Brain microvascular endothelial cell (primary cell): Measurements from ENCODE around the gene PXK.

ENCODE experiments used
- DNase-seq: peaks from one replicate; pipeline ENCODE4 v3.0.0-alpha.2; 2020
- H3K27ac ChIP-seq: fragments of 250-450 bp; sonication (Bioruptor Pico); 2 replicates; pipeline ENCODE4 v1.5.1; 2020; ENCODE audit warnings: mild to moderate bottlenecking, moderate library complexity
- H3K27me3 ChIP-seq: fragments of 250-450 bp; sonication (Bioruptor Pico); replicated peaks from 2 replicates; pipeline ENCODE4 v1.5.1; 2020; ENCODE audit warnings: mild to moderate bottlenecking
- H3K36me3 ChIP-seq: fragments of 250-450 bp; sonication (Bioruptor Pico); replicated peaks from 2 replicates; pipeline ENCODE4 v1.5.1; 2020; ENCODE audit warnings: mild to moderate bottlenecking
- H3K4me3 ChIP-seq: 2 replicates; pipeline ENCODE4 v1.5.1; 2011; ENCODE audit warnings: low read depth, mild to moderate bottlenecking, control low read depth, low read length, moderate library complexity
- in situ Hi-C: cut with HindIII; loops from 2 replicates; pipeline ENCODE4 v1.10.0; 2017; ENCODE audit warnings: low sequenced_read_pairs, low pct_ligation_motif_present
- TF ChIP-seq, protein P1 (sequence below): IDR thresholded peaks from 2 replicates; pipeline ENCODE4 v1.5.1; 2011; ENCODE audit warnings: low read depth, mild to moderate bottlenecking, moderate library complexity, low read length, control low read depth, inconsistent platforms; ENCODE audit errors: missing control alignments

The PXK gene

DNA sequence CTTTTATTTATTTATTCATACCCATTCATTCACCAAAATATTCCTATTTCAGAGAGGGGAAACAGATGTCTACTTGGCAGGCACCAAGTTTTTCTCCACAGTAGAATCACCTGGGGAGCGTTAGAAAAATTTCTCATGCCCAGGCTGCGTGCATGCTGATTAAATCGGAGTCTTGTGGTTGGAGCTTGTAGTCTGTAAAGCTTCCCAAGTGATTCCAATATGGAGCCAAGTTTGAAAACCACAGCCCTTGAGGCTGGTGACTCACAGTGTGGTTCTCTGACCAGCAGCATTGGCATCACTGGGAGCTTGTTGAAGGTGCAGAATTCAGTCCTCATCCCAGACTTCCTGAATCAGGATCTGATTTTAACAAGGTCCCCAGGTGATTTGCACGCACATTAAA lies 51.2 kb downstream of the PXK start:
- H3K36me3 ChIP-seq = no peaks in the 10 kb centered on the region
- DNase-seq = peak; percentile 96
- no peak overlapping the region for H3K4me3 ChIP-seq
- peak overlapping the region; percentile 87 for H3K27ac ChIP-seq
- no peaks in the 10 kb centered on the region for H3K27me3 ChIP-seq
- in situ Hi-C loops = no loop called here
- TF ChIP-seq, protein P1, sequence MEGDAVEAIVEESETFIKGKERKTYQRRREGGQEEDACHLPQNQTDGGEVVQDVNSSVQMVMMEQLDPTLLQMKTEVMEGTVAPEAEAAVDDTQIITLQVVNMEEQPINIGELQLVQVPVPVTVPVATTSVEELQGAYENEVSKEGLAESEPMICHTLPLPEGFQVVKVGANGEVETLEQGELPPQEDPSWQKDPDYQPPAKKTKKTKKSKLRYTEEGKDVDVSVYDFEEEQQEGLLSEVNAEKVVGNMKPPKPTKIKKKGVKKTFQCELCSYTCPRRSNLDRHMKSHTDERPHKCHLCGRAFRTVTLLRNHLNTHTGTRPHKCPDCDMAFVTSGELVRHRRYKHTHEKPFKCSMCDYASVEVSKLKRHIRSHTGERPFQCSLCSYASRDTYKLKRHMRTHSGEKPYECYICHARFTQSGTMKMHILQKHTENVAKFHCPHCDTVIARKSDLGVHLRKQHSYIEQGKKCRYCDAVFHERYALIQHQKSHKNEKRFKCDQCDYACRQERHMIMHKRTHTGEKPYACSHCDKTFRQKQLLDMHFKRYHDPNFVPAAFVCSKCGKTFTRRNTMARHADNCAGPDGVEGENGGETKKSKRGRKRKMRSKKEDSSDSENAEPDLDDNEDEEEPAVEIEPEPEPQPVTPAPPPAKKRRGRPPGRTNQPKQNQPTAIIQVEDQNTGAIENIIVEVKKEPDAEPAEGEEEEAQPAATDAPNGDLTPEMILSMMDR = no peak

DNA sequence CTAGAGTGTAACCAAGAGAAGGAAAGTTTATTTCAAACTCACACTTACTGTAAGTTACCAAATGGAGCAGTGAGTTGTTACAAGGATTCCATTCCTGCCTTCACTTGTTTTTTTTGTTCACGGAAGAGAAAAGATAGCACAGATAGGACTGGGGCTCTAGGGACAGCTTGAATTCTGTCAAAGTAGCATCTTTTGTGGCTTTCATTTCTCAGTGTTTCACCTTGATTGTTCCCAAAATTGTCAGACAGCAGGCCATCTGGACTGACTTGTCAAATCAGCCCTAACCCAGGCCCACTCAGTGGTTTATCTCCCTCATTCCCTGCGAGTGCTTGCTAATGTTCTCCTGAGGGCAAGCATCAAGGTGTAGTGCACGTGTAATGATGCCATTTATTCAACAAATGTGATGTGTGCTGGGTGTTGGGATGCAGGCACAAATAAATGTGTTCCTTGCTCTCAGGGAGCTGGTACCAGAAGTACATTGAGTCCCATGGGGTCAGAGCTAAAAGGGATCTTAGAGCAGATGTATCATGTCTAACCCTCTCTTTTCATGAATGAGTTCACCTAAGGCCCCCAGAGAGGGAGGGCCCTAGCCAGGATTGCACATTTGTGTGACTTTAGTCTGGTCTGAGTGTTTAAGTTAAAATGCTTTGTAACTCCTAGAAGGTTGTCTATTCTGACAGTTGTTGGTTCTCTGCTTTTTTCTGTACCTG lies 51.8 kb downstream of the PXK start:
- H3K27me3 ChIP-seq = no peaks in the 10 kb centered on the region
- no peaks in the 10 kb centered on the region for H3K36me3 ChIP-seq
- peak overlapping the region; percentile 87 for H3K27ac ChIP-seq
- H3K4me3 ChIP-seq = no peak overlapping the region
- in situ Hi-C loops = no loop called here
- TF ChIP-seq, protein P1 = no peak
- DNase-seq = no peak

DNA sequence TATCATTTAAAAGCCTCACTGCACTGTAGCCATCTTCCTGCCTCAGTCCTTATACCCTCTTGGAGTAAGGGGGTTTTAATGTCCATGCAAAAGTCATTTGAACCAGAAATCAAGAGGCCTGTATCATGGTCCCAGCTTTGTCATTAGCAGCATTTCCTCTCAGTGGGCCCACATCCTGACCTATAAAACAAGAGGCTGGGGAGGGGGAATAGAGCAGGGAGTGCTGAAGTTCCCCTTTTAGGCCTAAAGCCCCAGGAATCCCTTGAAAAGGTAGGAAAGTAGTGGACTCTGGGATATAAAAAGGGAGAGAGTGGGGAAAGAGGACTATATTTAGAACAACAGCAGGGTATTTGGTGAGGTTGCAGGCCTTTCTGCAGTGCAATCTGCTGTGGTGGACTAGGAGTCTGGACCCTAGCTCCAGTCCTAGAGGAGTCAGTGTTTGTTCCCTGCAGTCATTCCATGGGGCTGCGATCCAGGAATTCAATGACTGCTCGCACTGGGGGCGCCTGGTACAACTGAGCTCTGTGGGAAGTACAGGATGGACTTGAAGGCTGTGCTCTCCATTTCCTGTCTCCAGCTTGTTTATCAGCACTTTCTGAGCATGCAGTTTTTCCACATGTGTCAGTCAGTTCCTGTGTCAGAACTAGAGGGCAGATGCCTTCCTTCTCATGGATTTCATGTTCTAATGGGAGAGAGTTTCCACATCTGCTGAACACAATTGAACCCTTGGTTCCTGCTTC lies 54.1 kb downstream of the PXK start:
- DNase-seq = peak; percentile 88
- Histone ChIP-seq H3K27ac (peak overlapping the region; percentile 86), H3K36me3 (no peaks in the 10 kb centered on the region), H3K4me3 (no peak overlapping the region), H3K27me3 (no peaks in the 10 kb centered on the region)
- in situ Hi-C loops = no loop called here
- TF ChIP-seq, protein P1 = peak; percentile 15

DNA sequence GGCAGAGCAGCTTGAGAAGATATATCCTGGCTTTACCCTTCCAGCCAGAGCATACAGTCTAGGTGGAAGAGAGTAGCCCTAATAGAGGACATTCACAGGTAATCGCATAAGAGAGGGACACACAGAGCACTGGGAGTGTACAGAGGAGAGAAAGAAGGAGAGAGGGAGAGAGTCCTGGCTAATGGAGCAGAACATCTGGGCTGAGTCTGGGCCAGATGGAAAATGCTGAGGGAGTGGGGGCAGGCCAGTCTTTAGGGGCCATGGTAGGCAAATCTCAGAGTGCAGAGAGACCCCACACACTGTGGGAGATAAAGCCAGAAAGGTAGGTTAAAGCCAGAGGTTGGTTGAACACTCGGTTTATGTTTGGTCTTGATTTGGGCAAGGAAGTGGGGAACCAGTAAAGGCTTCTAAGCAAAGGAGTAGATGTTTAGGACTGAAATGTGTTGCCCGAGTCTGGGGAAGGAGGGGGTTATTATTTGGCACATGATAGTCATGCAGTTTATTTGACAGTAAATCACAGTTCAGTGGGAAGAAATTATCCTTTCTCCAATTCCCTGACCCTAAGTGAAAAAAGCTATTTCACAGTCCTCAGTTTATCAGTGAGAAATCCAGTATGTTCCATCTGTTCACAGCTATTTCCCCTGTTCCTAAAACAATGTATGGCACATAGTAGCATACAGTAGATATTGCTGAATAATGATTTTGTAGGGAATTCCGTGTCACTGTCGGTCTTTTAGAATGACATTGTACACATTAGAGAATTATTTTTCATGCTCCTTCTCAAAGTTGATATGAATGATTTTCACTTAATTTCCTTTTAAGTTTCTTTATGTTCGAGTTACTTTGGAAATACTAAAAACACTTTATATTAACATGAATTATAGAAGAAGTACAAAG lies 55.2 kb downstream of the PXK start:
- no peak overlapping the region for H3K4me3 ChIP-seq
- peak overlapping the region; percentile 86 for H3K27ac ChIP-seq
- H3K27me3 ChIP-seq = no peaks in the 10 kb centered on the region
- in situ Hi-C loops = no loop called here
- no peaks in the 10 kb centered on the region for H3K36me3 ChIP-seq
- TF ChIP-seq, protein P1 = no peak
- DNase-seq = no peak

DNA sequence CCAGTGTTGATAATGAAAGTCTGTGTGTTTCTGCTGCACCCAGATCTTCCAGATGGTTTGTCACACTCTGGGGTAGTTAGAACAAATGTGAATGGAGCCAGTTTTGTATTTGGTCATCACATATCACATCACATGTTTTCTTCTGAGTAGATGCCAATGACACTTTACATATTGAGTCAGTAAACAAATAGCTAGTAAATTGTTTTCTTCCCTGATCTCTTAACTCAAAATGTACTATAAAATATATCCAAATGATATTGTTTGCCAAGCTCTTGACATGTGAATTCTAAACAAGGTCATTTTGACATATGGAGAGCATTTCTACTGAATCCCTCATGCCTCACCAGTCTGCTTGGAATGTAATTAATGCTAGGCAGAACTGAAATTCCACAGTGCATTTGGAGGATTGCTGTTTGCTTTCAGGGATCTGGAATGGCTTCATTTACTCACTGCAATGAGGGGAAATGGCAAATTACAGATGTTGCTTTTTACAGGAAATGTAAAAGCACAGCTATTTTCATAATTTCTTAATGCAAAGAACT lies 55.9 kb downstream of the PXK start:
- Histone ChIP-seq H3K4me3 (no peak overlapping the region), H3K27me3 (no peaks in the 10 kb centered on the region), H3K27ac (no peak overlapping the region), H3K36me3 (no peaks in the 10 kb centered on the region)
- in situ Hi-C loops = no loop called here
- DNase-seq = no peak
- TF ChIP-seq, protein P1 = no peak
